Pancreas (tissue), 10 donors: ENCODE measurements around the gene COL4A6. TPM values are rescaled to one million over a fixed set of nuclear protein-coding genes. Genes with fewer than 3 reads are reported as not detected.

Source experiments
- ATAC-seq, 4 donors: fragments of 200-7000 bp; cut with Tn5 transposase; one replicate each; pipeline versions ENCODE4 v1.8.0 to v1.9.1; 2020; ENCODE audit warnings: mild to moderate bottlenecking in 4 of 4, moderate library complexity in 4 of 4
- DNase-seq, 6 donors: peaks; one replicate each; pipeline ENCODE4 v3.0.0-alpha.2; 2020
- FAIRE-seq: peaks from 2 replicates; lab custom pipeline; 2012; peaks lifted over from hg19 to GRCh38; lab: Jason Lieb, UNC
- H3K27ac ChIP-seq, 4 donors: fragments of 200-600 bp; sonication (generic); 1 replicate in 3 of 4; 2 replicates in 1 of 4; pipeline versions ENCODE4 v1.5.0 to v1.8.0; 2020
- H3K27me3 ChIP-seq, 4 donors: fragments of 200-600 bp; one replicate each; pipeline ENCODE4 v1.8.0; 2021
- H3K36me3 ChIP-seq, 3 donors: fragments of 200-600 bp; sonication (generic) in 1 of 3; one replicate each; pipeline versions ENCODE4 v1.5.0 to v1.8.0; 2020 to 2021
- H3K4me1 ChIP-seq, 3 donors: fragments of 200-600 bp; one replicate each; pipeline ENCODE4 v1.8.0; 2021
- H3K4me3 ChIP-seq, 4 donors: fragments of 200-600 bp; sonication (generic) in 2 of 4; one replicate each; pipeline versions ENCODE4 v1.5.0 to v1.8.0; 2020 to 2021
- H3K9me3 ChIP-seq, 4 donors: fragments of 200-600 bp; one replicate each; pipeline ENCODE4 v1.8.0; 2021
- WGBS, 2 donors: extraction: QIAGEN DNeasy Blood & Tissue Kit; methylation state at CpG; one replicate each; pipeline ENCODE4 v1.1.7; 2013; 5-methylcytosine and 5-hydroxymethylcytosine counted together
- intact Hi-C, 3 donors: fragments of 100-400 bp; cut with DNase I; formaldehyde crosslinking; loops; one replicate each; pipeline versions ENCODE4 v1.11.1 to v1.14.2; 2022
- polyA plus RNA-seq, 2 donors: library from polyadenylated mRNA; stranded (reverse); fragments of 200-250 nt; gene quantifications; one replicate each; pipeline ENCODE4 v1.2.3, GENCODE V29; 2013
- total RNA-seq, 6 donors: library from RNA; stranded (reverse); fragmentation: NEBNext Ultra II Directional in 4 of 6; extraction: Animal tissue kit (Norgen Biotek cat#: 25700) in 4 of 6; gene quantifications; one replicate each; pipeline versions ENCODE4 v1.2.1 to v1.2.4, GENCODE V29; 2021 to 2023
- TF ChIP-seq, protein P1 (sequence below), 4 donors: fragments of 200-600 bp; sonication (generic) in 3 of 4; IDR thresholded peaks; one replicate each; pipeline versions ENCODE4 v1.5.0 to v1.8.0; 2021; ENCODE audit warnings: antibody characterized with exemption in 4 of 4
- donor health status: healthy with polysubstance abuse.
- donor health status: DM: no; HTN: no; CAD: no; lungs with moderate emphysema.
- donor health status: DM: no; HTN: no; CAD: no.
- donor health status: control.
- donor health status: control.
- donor health status: Bipolar disorder and iron deficiency.
- donor health status: DM: yes; HTN: yes; CAD: no.
- donor health status: DM: no; HTN: no; CAD: no.
- donor health status: DM: no; HTN: no; CAD: no.
- donor health status: DM: yes; HTN: yes; CAD: no.

Gene COL4A6
- total and polyA plus RNA-seq, 8 donors: 0.06 to 0.25 (median 0.10) TPM; not detected in 2

DNA sequence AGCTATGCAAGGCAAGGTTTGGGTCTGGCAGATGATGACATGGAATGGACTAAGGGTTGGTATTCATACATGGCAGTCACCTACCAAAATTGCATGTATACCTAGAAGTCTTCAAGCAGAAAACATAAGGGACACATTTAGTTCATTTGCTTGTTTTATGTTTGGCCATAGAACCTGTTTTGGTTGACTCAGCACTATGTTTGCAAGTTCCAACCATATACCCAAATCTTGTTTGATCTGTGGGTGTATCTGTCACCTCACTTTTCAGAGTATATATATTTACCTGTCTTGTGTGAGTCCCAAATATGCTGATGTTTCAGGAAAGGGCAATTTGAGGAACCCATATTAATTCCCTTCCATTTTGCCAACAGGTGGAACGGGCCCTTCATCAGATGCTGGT is 307.3 kb downstream of the COL4A6 start:
- Histone ChIP-seq H3K9me3 (no peaks in the 10 kb centered on the region), H3K36me3 (no peaks in the 10 kb centered on the region), H3K4me1 (no peaks in the 10 kb centered on the region), H3K4me3 (no peak overlapping the region), H3K27ac (no peak overlapping the region), H3K27me3 (no peaks in the 10 kb centered on the region)
- no peak for FAIRE-seq
- 68 to 90% methylated on average over 1 of the region's 1 CpG for WGBS, 2 donors
- intact Hi-C loops: no loop called here
- TF ChIP-seq, protein P1, sequence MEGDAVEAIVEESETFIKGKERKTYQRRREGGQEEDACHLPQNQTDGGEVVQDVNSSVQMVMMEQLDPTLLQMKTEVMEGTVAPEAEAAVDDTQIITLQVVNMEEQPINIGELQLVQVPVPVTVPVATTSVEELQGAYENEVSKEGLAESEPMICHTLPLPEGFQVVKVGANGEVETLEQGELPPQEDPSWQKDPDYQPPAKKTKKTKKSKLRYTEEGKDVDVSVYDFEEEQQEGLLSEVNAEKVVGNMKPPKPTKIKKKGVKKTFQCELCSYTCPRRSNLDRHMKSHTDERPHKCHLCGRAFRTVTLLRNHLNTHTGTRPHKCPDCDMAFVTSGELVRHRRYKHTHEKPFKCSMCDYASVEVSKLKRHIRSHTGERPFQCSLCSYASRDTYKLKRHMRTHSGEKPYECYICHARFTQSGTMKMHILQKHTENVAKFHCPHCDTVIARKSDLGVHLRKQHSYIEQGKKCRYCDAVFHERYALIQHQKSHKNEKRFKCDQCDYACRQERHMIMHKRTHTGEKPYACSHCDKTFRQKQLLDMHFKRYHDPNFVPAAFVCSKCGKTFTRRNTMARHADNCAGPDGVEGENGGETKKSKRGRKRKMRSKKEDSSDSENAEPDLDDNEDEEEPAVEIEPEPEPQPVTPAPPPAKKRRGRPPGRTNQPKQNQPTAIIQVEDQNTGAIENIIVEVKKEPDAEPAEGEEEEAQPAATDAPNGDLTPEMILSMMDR (IDR thresholded peaks at IDR 0.05): no peak
- DNase-seq: no peak
- no peak for ATAC-seq

DNA sequence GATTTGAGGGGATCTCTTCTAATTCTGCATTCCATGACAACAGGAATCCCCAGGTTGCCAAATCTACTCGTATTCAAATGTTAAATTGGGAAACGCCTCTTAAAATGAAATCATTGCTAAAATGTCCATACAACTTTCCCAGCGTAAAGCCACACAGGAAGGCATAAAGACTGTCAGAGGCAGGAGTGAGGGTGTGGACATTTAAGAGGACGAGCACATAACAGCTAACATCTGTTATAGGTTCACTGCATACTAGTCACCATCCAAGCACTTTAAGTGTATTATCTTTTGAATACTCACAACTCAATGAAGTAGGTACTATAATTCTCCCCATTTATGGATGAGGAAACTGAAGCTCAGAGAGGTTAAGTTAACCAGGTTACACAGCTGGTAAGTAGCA is 311.1 kb downstream of the COL4A6 start:
- H3K4me3 ChIP-seq: no peak overlapping the region
- no peaks in the 10 kb centered on the region for H3K4me1 ChIP-seq
- TF ChIP-seq, protein P1 (IDR thresholded peaks at IDR 0.05): no peak
- no peaks in the 10 kb centered on the region for H3K36me3 ChIP-seq
- DNase-seq (no peak), FAIRE-seq (no peak), ATAC-seq (no peak)
- H3K27ac ChIP-seq: no peak overlapping the region
- WGBS, 2 donors: 76 to 90% methylated on average over 4 of the region's 4 CpGs
- no peaks in the 10 kb centered on the region for H3K9me3 ChIP-seq
- intact Hi-C loops: no loop called here
- H3K27me3 ChIP-seq: no peaks in the 10 kb centered on the region

GRCh38 chrX:108126661-108127060 is 311.6 kb downstream of the COL4A6 start:
- H3K9me3 ChIP-seq: no peaks in the 10 kb centered on the region
- TF ChIP-seq, protein P1 (IDR thresholded peaks at IDR 0.05): no peak
- no peaks in the 10 kb centered on the region for H3K4me1 ChIP-seq
- ATAC-seq (no peak), FAIRE-seq (no peak), DNase-seq (no peak)
- intact Hi-C loops: no loop called here
- no peaks in the 10 kb centered on the region for H3K36me3 ChIP-seq
- H3K27me3 ChIP-seq: no peaks in the 10 kb centered on the region
- WGBS, 2 donors: 86 to 93% methylated on average over 2 of the region's 2 CpGs
- H3K4me3 ChIP-seq: no peak overlapping the region
- no peak overlapping the region for H3K27ac ChIP-seq

DNA sequence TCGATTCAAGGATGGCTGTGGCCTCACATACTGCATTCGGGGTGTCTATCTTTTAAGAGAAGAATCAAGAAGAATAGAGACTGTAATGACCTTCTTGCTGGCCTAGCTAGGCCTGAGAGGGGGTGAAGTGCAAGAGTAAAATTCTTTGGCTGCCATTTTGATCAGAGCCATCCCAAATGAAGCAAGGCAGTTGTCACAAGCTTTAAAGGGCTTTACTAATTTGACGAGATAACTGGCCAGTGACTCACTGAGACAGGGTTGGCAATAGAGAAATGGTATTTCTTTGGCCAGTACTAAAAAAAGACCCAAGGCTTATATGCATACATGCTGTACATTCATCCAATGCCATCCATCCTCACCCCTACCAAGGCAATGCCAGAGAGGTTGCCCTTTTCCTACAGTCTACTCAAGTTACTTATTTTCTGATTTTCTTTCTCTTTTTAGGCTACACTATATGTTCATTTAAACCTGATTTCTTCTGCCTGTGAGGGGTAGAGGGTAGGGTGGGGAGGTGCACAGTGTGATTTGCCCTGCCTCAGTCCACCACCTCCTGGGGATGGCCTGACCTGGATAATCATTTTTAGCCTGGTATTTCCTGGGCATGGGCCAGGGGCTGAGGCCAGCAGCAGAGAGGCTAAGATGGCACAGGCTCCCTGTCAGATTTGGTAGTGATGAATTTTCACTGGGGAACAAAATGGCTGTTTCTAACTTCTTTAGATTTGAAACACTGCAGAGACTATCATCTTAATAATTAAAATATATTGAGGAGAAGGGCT is 314.4 kb downstream of the COL4A6 start:
- ATAC-seq: no peak
- Histone ChIP-seq H3K4me1 (no peaks in the 10 kb centered on the region), H3K27ac (no peak overlapping the region), H3K36me3 (no peaks in the 10 kb centered on the region), H3K9me3 (no peaks in the 10 kb centered on the region), H3K27me3 (peaks cover 0 to 3% (median 0%) of the 10 kb centered on the region in 4 donors), H3K4me3 (no peak overlapping the region)
- TF ChIP-seq, protein P1 (IDR thresholded peaks at IDR 0.05): no peak
- no peak for DNase-seq
- no peak for FAIRE-seq
- intact Hi-C loops: no loop called here
- WGBS, 2 donors: 81 to 91% methylated on average over 3 of the region's 3 CpGs

- FAIRE-seq (no peak), ATAC-seq (no peak), DNase-seq (no peak)
- intact Hi-C loops: no loop called here
- 88 to 90% methylated on average over 2 of the region's 2 CpGs for WGBS, 2 donors
- no peak overlapping the region for H3K4me3 ChIP-seq
- TF ChIP-seq, protein P1 (IDR thresholded peaks at IDR 0.05): no peak
- H3K27me3 ChIP-seq: peaks cover 0 to 3% (median 0%) of the 10 kb centered on the region in 4 donors
- H3K36me3 ChIP-seq: no peaks in the 10 kb centered on the region
- H3K4me1 ChIP-seq: no peaks in the 10 kb centered on the region
- H3K9me3 ChIP-seq: no peaks in the 10 kb centered on the region
- no peak overlapping the region for H3K27ac ChIP-seq
Observed at GRCh38 chrX:108122748-108123147, 315.5 kb downstream of the COL4A6 start.
